Omental fat pad (tissue), 4 donors: ENCODE measurements around the gene PTPRM. TPM values are rescaled to one million over a fixed set of nuclear protein-coding genes. Genes with fewer than 3 reads are reported as not detected.

ENCODE experiments used
- ATAC-seq: fragments of 150-250 bp; one replicate; pipeline ENCODE4 v1.9.1; 2016; ENCODE audit warnings: mild to moderate bottlenecking, moderate library complexity; ENCODE audit not compliant: low FRiP score
- DNase-seq: peaks from one replicate; pipeline ENCODE4 v3.0.0-alpha.2; 2019; ENCODE audit warnings: low spot score
- CTCF ChIP-seq, 3 donors: fragments of 450-650 bp; IDR thresholded peaks; one replicate each; pipeline ENCODE4 v1.5.1; 2016 to 2017; ENCODE audit warnings: antibody characterized with exemption in 3 of 3, mild to moderate bottlenecking in 3 of 3, moderate library complexity in 2 of 3
- total RNA-seq, 4 donors: library from RNA; depleted of rRNA; stranded (reverse); fragments of >200 nt; gene quantifications; one replicate each; pipeline ENCODE4 v1.1.0, GENCODE V29; 2016

The PTPRM gene
- total RNA-seq, 4 donors from 2014 or later = 64.8 to 238 (median 144) TPM

- no peak for DNase-seq
- no peak for TF ChIP-seq CTCF (IDR thresholded peaks at IDR 0.05)
- ATAC-seq = no peak
Measured at GRCh38 chr18:7711495-7711894, 144.4 kb downstream of the PTPRM start.

- no peak for TF ChIP-seq CTCF (IDR thresholded peaks at IDR 0.05)
- DNase-seq (no peak), ATAC-seq (no peak)
Measured at GRCh38 chr18:7720395-7720794, 153.3 kb downstream of the PTPRM start.

- ATAC-seq (no peak), DNase-seq (no peak)
- TF ChIP-seq CTCF (IDR thresholded peaks at IDR 0.05) = no peak
Measured at GRCh38 chr18:7721532-7721931, 154.4 kb downstream of the PTPRM start.

GRCh38 chr18:7722955-7723354 lies 155.8 kb downstream of the PTPRM start:
- no peak for ATAC-seq
- DNase-seq = no peak
- no peak for TF ChIP-seq CTCF (IDR thresholded peaks at IDR 0.05)

- no peak for TF ChIP-seq CTCF (IDR thresholded peaks at IDR 0.05)
- ATAC-seq (no peak), DNase-seq (no peak)
Measured at GRCh38 chr18:7723558-7723957, 156.4 kb downstream of the PTPRM start.

- no peak for TF ChIP-seq CTCF (IDR thresholded peaks at IDR 0.05)
- ATAC-seq = no peak
- no peak for DNase-seq
Measured at GRCh38 chr18:7725473-7725872, 158.4 kb downstream of the PTPRM start.

GRCh38 chr18:7725897-7726296 lies 158.8 kb downstream of the PTPRM start:
- DNase-seq (no peak), ATAC-seq (no peak)
- TF ChIP-seq CTCF (IDR thresholded peaks at IDR 0.05) = no peak
